DMS53 (cell line): ENCODE data around the gene MDFIC.

Experiments
- DNase-seq: peaks from one replicate; lab custom pipeline; 2025; lab: John Stamatoyannopoulos, UW

The MDFIC gene

GRCh38 chr7:114953724-114954123 is 31.8 kb downstream of the MDFIC start:
- no peak for DNase-seq

GRCh38 chr7:114956702-114957101 is 34.8 kb downstream of the MDFIC start:
- no peak for DNase-seq

GRCh38 chr7:114957444-114957843 is 35.5 kb downstream of the MDFIC start:
- DNase-seq = no peak

- DNase-seq = no peak
Observed at GRCh38 chr7:114959931-114960330, 38.0 kb downstream of the MDFIC start.

- DNase-seq = no peak
Observed at GRCh38 chr7:114962441-114962840, 40.5 kb downstream of the MDFIC start.

GRCh38 chr7:114966156-114966555 is 44.3 kb downstream of the MDFIC start:
- DNase-seq = no peak

- DNase-seq = no peak
Observed at GRCh38 chr7:114969096-114969495, 47.2 kb downstream of the MDFIC start.

GRCh38 chr7:114970308-114970707 is 48.4 kb downstream of the MDFIC start:
- DNase-seq = no peak

- no peak for DNase-seq
Observed at GRCh38 chr7:114970732-114971131, 48.8 kb downstream of the MDFIC start.

- no peak for DNase-seq
Observed at GRCh38 chr7:114972567-114972966, 50.7 kb downstream of the MDFIC start.

- no peak for DNase-seq
Observed at GRCh38 chr7:114973147-114973546, 51.3 kb downstream of the MDFIC start.

- DNase-seq = no peak
Observed at GRCh38 chr7:114975401-114975800, 53.5 kb downstream of the MDFIC start.

GRCh38 chr7:114976666-114977065 is 54.8 kb downstream of the MDFIC start:
- no peak for DNase-seq

GRCh38 chr7:114977277-114977676 is 55.4 kb downstream of the MDFIC start:
- DNase-seq = peak; percentile 15

GRCh38 chr7:114979388-114979787 is 57.5 kb downstream of the MDFIC start:
- no peak for DNase-seq

GRCh38 chr7:114979803-114980507 is 58.1 kb downstream of the MDFIC start:
- DNase-seq = no peak

GRCh38 chr7:114981323-114981722 is 59.4 kb downstream of the MDFIC start:
- no peak for DNase-seq

- peak; percentile 19 for DNase-seq
Observed at GRCh38 chr7:114985116-114985715, 63.3 kb downstream of the MDFIC start.

GRCh38 chr7:114986190-114987180 is 64.6 kb downstream of the MDFIC start:
- no peak for DNase-seq

- DNase-seq = no peak
Observed at GRCh38 chr7:114988026-114988425, 66.1 kb downstream of the MDFIC start.

- DNase-seq = peak; percentile 8
Observed at GRCh38 chr7:114988755-114989375, 67.0 kb downstream of the MDFIC start.

GRCh38 chr7:114989531-114989930 is 67.6 kb downstream of the MDFIC start:
- DNase-seq = no peak
